ENCODE results near the gene EML4.
"Not testable (repeated sequence)": the region's sequence is repeated elsewhere in the genome, so short reads cannot be mapped to it uniquely, and the experiment has no call there.

The EML4 gene

GRCh38 chr2:42169100-42169873 is at the start of gene EML4:
EML4 (plus strand) TSS chr2:42169353; CDS start chr2:42169612, 259 bp downstream.
- DNase-seq (ENCODE audit: low spot score), result peak; percentile 90

GRCh38 chr2:42123426-42123825 is 45.7 kb upstream of the EML4 start:
- no peak for DNase-seq (ENCODE audit: low spot score)

GRCh38 chr2:42124011-42124785 is 45.0 kb upstream of the EML4 start:
- no peak for DNase-seq (ENCODE audit: low spot score)

GRCh38 chr2:42125841-42126594 is 43.1 kb upstream of the EML4 start:
- DNase-seq (ENCODE audit: low spot score), result peak; percentile 29

GRCh38 chr2:42126873-42127272 is 42.3 kb upstream of the EML4 start:
- not testable (repeated sequence) for DNase-seq (ENCODE audit: low spot score)

- no peak for DNase-seq (ENCODE audit: low spot score)
Measured at GRCh38 chr2:42127425-42128424, 41.4 kb upstream of the EML4 start.

- DNase-seq (ENCODE audit: low spot score), result no peak
Measured at GRCh38 chr2:42128721-42129486, 40.2 kb upstream of the EML4 start.

- no peak for DNase-seq (ENCODE audit: low spot score)
Measured at GRCh38 chr2:42129487-42129852, 39.7 kb upstream of the EML4 start.

GRCh38 chr2:42129947-42130346 is 39.2 kb upstream of the EML4 start:
- DNase-seq (ENCODE audit: low spot score), result no peak

- DNase-seq (ENCODE audit: low spot score), result not testable (repeated sequence)
Measured at GRCh38 chr2:42130858-42131257, 38.3 kb upstream of the EML4 start.

GRCh38 chr2:42132191-42132965 is 36.8 kb upstream of the EML4 start:
- no peak for DNase-seq (ENCODE audit: low spot score)

GRCh38 chr2:42132966-42133641 is 36.0 kb upstream of the EML4 start:
- no peak for DNase-seq (ENCODE audit: low spot score)

- DNase-seq (ENCODE audit: low spot score), result no peak
Measured at GRCh38 chr2:42133771-42134195, 35.4 kb upstream of the EML4 start.

- not testable (repeated sequence) for DNase-seq (ENCODE audit: low spot score)
Measured at GRCh38 chr2:42134401-42134932, 34.7 kb upstream of the EML4 start.

GRCh38 chr2:42135381-42136312 is 33.5 kb upstream of the EML4 start:
- DNase-seq (ENCODE audit: low spot score), result no peak

GRCh38 chr2:42136782-42137124 is 32.4 kb upstream of the EML4 start:
- DNase-seq (ENCODE audit: low spot score), result no peak

- DNase-seq (ENCODE audit: low spot score), result no peak
Measured at GRCh38 chr2:42137125-42137841, 31.9 kb upstream of the EML4 start.

Measured in hematopoietic multipotent progenitor cell treated with erythropoietin and hydrocortisone succinate and interleukin-3 and kit ligand, for 15 days (in vitro differentiated cells).